ENCODE data around the gene MED10.
"Not testable (repeated sequence)": the region's sequence is repeated elsewhere in the genome, so short reads cannot be mapped to it uniquely, and the experiment has no call there.

Gene MED10

GRCh38 chr5:6372251-6373080, 5.9 kb downstream of the MED10 start:
- DNase-seq = no peak

GRCh38 chr5:6371079-6371810, 7.1 kb downstream of the MED10 start:
- DNase-seq = no peak

GRCh38 chr5:6370580-6370979, 7.8 kb downstream of the MED10 start:
- DNase-seq = no peak

- no peak for DNase-seq
Observed at GRCh38 chr5:6365977-6366590, 12.3 kb downstream of the MED10 start.

- DNase-seq = no peak
Observed at GRCh38 chr5:6365142-6365976, 13.0 kb downstream of the MED10 start.

GRCh38 chr5:6363454-6364011, 14.8 kb downstream of the MED10 start:
- not testable (repeated sequence) for DNase-seq

GRCh38 chr5:6362846-6363245, 15.5 kb downstream of the MED10 start:
- no peak for DNase-seq

- DNase-seq = no peak
Observed at GRCh38 chr5:6361101-6361500, 17.2 kb downstream of the MED10 start.

GRCh38 chr5:6360323-6361072, 17.8 kb downstream of the MED10 start:
- DNase-seq = no peak

- no peak for DNase-seq
Observed at GRCh38 chr5:6359555-6360322, 18.6 kb downstream of the MED10 start.

- no peak for DNase-seq
Observed at GRCh38 chr5:6358434-6358820, 19.9 kb downstream of the MED10 start.

- not testable (repeated sequence) for DNase-seq
Observed at GRCh38 chr5:6357817-6358433, 20.4 kb downstream of the MED10 start.

GRCh38 chr5:6356578-6357164, 21.7 kb downstream of the MED10 start:
- DNase-seq = no peak

- no peak for DNase-seq
Observed at GRCh38 chr5:6355294-6355693, 23.1 kb downstream of the MED10 start.

GRCh38 chr5:6354848-6355247, 23.5 kb downstream of the MED10 start:
- no peak for DNase-seq

GRCh38 chr5:6353602-6354302, 24.6 kb downstream of the MED10 start:
- no peak for DNase-seq

GRCh38 chr5:6350277-6351090, 27.9 kb downstream of the MED10 start:
- no peak for DNase-seq

- DNase-seq = no peak
Observed at GRCh38 chr5:6349387-6349786, 29.0 kb downstream of the MED10 start.
